ENCODE measurements around the gene TMEM132A. TPM values are rescaled to one million over a fixed set of nuclear protein-coding genes. Genes with fewer than 3 reads are reported as not detected.

TMEM132A gene
- total RNA-seq, 1 experiment from 2014 or later = 140 TPM

DNA sequence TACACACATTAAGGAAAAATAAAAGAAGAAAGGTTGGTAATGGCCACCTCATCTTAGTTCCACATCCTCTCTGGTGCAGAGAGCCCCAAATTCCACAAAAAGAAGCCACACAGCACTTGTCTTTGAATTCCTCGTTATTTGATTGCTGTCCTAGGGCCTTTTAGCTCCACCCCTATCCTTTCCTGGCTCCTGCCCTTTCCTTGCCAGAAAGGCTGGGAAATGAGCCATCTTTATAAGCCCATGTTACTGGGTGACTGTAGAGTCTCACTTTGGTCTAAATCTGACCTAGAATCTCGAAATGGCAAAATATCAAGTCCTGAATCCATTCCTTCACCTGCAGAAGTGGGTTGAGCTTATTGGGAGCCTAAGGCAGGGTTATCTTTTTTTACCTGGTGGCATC is 4.3 kb upstream of the TMEM132A start:
- POLR2A ChIA-PET (ENCODE audit: low non-redundant PET) = no interaction called here
- BruUV-seq (replicated peaks) = no TSS peak
- intact Hi-C loops (cut with micrococcal nuclease; ENCODE audit: unreplicated experiment) = loop anchor here (10.0 kb wide), 1 partner anchor 1355 kb away; no protein-coding TSS in a partner anchor
- Histone ChIP-seq H3K27ac (ENCODE audit: low read depth, low read length, poor library complexity, severe bottlenecking) (no peak overlapping the region), H3K4me1 (ENCODE audit: insufficient read depth, low read length, poor library complexity, severe bottlenecking) (peaks cover 26% of the 10 kb centered on the region), H3K4me3 (ENCODE audit: low read depth, low read length, poor library complexity, severe bottlenecking) (no peak overlapping the region), H3K27me3 (replicated peaks; ENCODE audit: insufficient read depth, low read depth, low read length, poor library complexity) (no peaks in the 10 kb centered on the region), H3K9me3 (ENCODE audit: low read depth, low read length, poor library complexity, severe bottlenecking) (no peaks in the 10 kb centered on the region), H3K36me3 (ENCODE audit: insufficient read depth, low read length, poor library complexity, severe bottlenecking) (peaks cover 31% of the 10 kb centered on the region)
- TF ChIP-seq, protein P1, sequence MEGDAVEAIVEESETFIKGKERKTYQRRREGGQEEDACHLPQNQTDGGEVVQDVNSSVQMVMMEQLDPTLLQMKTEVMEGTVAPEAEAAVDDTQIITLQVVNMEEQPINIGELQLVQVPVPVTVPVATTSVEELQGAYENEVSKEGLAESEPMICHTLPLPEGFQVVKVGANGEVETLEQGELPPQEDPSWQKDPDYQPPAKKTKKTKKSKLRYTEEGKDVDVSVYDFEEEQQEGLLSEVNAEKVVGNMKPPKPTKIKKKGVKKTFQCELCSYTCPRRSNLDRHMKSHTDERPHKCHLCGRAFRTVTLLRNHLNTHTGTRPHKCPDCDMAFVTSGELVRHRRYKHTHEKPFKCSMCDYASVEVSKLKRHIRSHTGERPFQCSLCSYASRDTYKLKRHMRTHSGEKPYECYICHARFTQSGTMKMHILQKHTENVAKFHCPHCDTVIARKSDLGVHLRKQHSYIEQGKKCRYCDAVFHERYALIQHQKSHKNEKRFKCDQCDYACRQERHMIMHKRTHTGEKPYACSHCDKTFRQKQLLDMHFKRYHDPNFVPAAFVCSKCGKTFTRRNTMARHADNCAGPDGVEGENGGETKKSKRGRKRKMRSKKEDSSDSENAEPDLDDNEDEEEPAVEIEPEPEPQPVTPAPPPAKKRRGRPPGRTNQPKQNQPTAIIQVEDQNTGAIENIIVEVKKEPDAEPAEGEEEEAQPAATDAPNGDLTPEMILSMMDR (conservative IDR thresholded peaks at IDR 0.05; ENCODE audit: low read depth, low read length) = no peak
- no peak for TF ChIP-seq EZH2 (IDR thresholded peaks at IDR 0.05; ENCODE audit: borderline replicate concordance, low read depth, low read length, poor library complexity, severe bottlenecking)
- CTCF ChIA-PET = no interaction called here
- DNase-seq (ENCODE audit: low spot score) = no peak

DNA sequence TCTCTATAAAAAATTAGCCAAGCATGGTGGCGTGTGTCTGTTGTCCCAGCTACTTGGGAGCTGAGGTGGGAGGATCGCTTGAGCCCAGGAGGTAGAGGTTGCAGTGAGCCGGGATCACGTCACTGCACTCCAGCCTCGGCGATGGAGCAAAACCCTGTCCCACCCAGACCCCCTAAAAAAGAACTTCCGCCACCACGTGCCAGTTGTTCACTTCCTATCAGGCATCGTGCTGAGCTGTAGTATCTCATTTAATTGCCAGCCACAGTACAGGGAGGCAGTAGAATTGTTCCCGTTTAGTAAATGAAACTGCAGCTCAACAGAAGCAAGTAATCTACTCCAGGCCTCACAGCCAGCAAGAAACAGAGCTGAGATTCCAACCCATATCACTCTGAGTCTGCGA is 3.0 kb upstream of the TMEM132A start:
- TF ChIP-seq, protein P1 (conservative IDR thresholded peaks at IDR 0.05; ENCODE audit: low read depth, low read length) = no peak
- TF ChIP-seq EZH2 (IDR thresholded peaks at IDR 0.05; ENCODE audit: borderline replicate concordance, low read depth, low read length, poor library complexity, severe bottlenecking) = no peak
- peaks cover 30% of the 10 kb centered on the region for H3K4me1 ChIP-seq (ENCODE audit: insufficient read depth, low read length, poor library complexity, severe bottlenecking)
- ChIA-PET CTCF (no interaction called here), POLR2A (ENCODE audit: low non-redundant PET) (no interaction called here)
- no peaks in the 10 kb centered on the region for H3K9me3 ChIP-seq (ENCODE audit: low read depth, low read length, poor library complexity, severe bottlenecking)
- DNase-seq (ENCODE audit: low spot score) = no peak
- H3K4me3 ChIP-seq (ENCODE audit: low read depth, low read length, poor library complexity, severe bottlenecking) = no peak overlapping the region
- peaks cover 31% of the 10 kb centered on the region for H3K36me3 ChIP-seq (ENCODE audit: insufficient read depth, low read length, poor library complexity, severe bottlenecking)
- intact Hi-C loops (cut with micrococcal nuclease; ENCODE audit: unreplicated experiment) = no loop called here
- no TSS peak for BruUV-seq (replicated peaks)
- H3K27ac ChIP-seq (ENCODE audit: low read depth, low read length, poor library complexity, severe bottlenecking) = no peak overlapping the region
- H3K27me3 ChIP-seq (replicated peaks; ENCODE audit: insufficient read depth, low read depth, low read length, poor library complexity) = no peaks in the 10 kb centered on the region

DNA sequence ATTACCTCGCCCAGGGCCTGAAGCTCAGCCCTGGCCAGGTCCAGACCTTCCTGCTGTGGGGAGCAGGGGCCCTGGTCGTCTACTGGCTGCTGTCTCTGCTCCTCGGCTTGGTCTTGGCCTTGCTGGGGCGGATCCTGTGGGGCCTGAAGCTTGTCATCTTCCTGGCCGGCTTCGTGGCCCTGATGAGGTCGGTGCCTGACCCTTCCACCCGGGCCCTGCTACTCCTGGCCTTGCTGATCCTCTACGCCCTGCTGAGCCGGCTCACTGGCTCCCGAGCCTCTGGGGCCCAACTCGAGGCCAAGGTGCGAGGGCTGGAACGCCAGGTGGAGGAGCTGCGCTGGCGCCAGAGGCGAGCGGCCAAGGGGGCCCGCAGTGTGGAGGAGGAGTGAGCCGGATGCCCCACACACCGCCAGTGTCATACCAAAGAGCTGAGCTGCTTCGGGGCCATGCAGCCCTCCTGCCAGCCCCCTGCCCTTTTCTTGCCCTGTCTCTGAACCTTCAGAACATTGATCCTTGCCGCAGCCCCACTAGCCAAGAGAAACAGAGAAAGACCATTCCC is 2.4 kb upstream of the TMEM132A start:
- H3K27me3 ChIP-seq (replicated peaks; ENCODE audit: insufficient read depth, low read depth, low read length, poor library complexity) = no peaks in the 10 kb centered on the region
- no peak for DNase-seq (ENCODE audit: low spot score)
- peaks cover 31% of the 10 kb centered on the region for H3K36me3 ChIP-seq (ENCODE audit: insufficient read depth, low read length, poor library complexity, severe bottlenecking)

More for the DNA sequence above, 2.4 kb upstream of the TMEM132A start:
- H3K4me3 ChIP-seq (ENCODE audit: low read depth, low read length, poor library complexity, severe bottlenecking) = no peak overlapping the region
- ChIA-PET CTCF (interaction anchor here (0.5 kb wide), 1 partner anchor 164 kb away, joined by 3 read pairs; no protein-coding TSS in a partner anchor), POLR2A (ENCODE audit: low non-redundant PET) (no interaction called here)
- TF ChIP-seq, protein P1 (conservative IDR thresholded peaks at IDR 0.05; ENCODE audit: low read depth, low read length) = no peak
- no peak for TF ChIP-seq EZH2 (IDR thresholded peaks at IDR 0.05; ENCODE audit: borderline replicate concordance, low read depth, low read length, poor library complexity, severe bottlenecking)
- BruUV-seq (replicated peaks) = no TSS peak
- intact Hi-C loops (cut with micrococcal nuclease; ENCODE audit: unreplicated experiment) = no loop called here
- no peak overlapping the region for H3K27ac ChIP-seq (ENCODE audit: low read depth, low read length, poor library complexity, severe bottlenecking)
- H3K4me1 ChIP-seq (ENCODE audit: insufficient read depth, low read length, poor library complexity, severe bottlenecking) = peaks cover 30% of the 10 kb centered on the region
- no peaks in the 10 kb centered on the region for H3K9me3 ChIP-seq (ENCODE audit: low read depth, low read length, poor library complexity, severe bottlenecking)
